HepG2 (cell line): ENCODE results near the gene NRDE2. TPM values are rescaled to one million over a fixed set of nuclear protein-coding genes. Genes with fewer than 3 reads are reported as not detected.

Source experiments
- ATF7 ChIP-seq, 2 experiments: fragments of 450-650 bp in 1 of 2; sonication (generic) in 1 of 2; formaldehyde crosslinking in 1 of 2; IDR thresholded peaks; 2 replicates each; pipeline versions ENCODE4 v1.4.0 to v1.6.1; 2016 to 2020; ENCODE audit warnings: antibody characterized with exemption in 1 of 2, mild to moderate bottlenecking in 1 of 2, missing genetic modification reagents in 1 of 2
- CCAR2 ChIP-seq: fragments of 200-400 bp; formaldehyde crosslinking; optimal IDR thresholded peaks from 2 replicates; pipeline ENCODE3; 2018; ENCODE audit warnings: low read depth, mild to moderate bottlenecking, low read length, moderate library complexity
- FIP1L1 ChIP-seq: fragments of 200-400 bp; formaldehyde crosslinking; IDR thresholded peaks from 2 replicates; pipeline ENCODE4 v1.6.1; 2018; ENCODE audit warnings: low read depth, mild to moderate bottlenecking, low read length, moderate library complexity, borderline replicate concordance; ENCODE audit not compliant: insufficient read depth
- SPEN ChIP-seq: sonication (generic); formaldehyde crosslinking; IDR thresholded peaks from 2 replicates; pipeline ENCODE4 v1.5.1; 2020; ENCODE audit warnings: low read depth, mild to moderate bottlenecking, missing genetic modification reagents
- SRSF1 ChIP-seq: fragments of 200-400 bp; formaldehyde crosslinking; optimal IDR thresholded peaks from 2 replicates; pipeline ENCODE3; 2017; ENCODE audit warnings: mild to moderate bottlenecking, low read depth, low read length, moderate library complexity
- TCF7 ChIP-seq: sonication (generic); IDR thresholded peaks from 2 replicates; pipeline ENCODE4 v1.6.1; 2016; ENCODE audit warnings: antibody characterized with exemption, low read depth
- XBP1 ChIP-seq: sonication (generic); formaldehyde crosslinking; IDR thresholded peaks from 2 replicates; pipeline ENCODE4 v1.5.0; 2020; ENCODE audit warnings: missing genetic modification reagents
- ZBTB1 ChIP-seq: sonication (generic); formaldehyde crosslinking; IDR thresholded peaks from 2 replicates; pipeline ENCODE4 v1.4.0; 2020; ENCODE audit warnings: missing genetic modification reagents, borderline replicate concordance
- ZNF12 ChIP-seq: sonication (generic); formaldehyde crosslinking; IDR thresholded peaks from 2 replicates; pipeline ENCODE4 v1.5.0; 2020; ENCODE audit warnings: missing genetic modification reagents
- ZNF136 ChIP-seq: sonication (generic); formaldehyde crosslinking; IDR thresholded peaks from 2 replicates; pipeline ENCODE4 v1.8.1; 2022; ENCODE audit warnings: low read depth, mild to moderate bottlenecking, moderate library complexity, missing genetic modification reagents
- ZNF235 ChIP-seq: sonication (generic); formaldehyde crosslinking; IDR thresholded peaks from 2 replicates; pipeline ENCODE4 v1.8.1; 2023; ENCODE audit warnings: mild to moderate bottlenecking, missing genetic modification reagents, borderline replicate concordance
- ZNF367 ChIP-seq: sonication (generic); formaldehyde crosslinking; IDR thresholded peaks from 2 replicates; pipeline ENCODE4 v1.4.0; 2020; ENCODE audit warnings: missing genetic modification reagents, borderline replicate concordance
- ZNF441 ChIP-seq: sonication (generic); formaldehyde crosslinking; IDR thresholded peaks from 2 replicates; pipeline ENCODE4 v1.7.0; 2021; ENCODE audit warnings: missing genetic modification reagents, borderline replicate concordance
- ZNF468 ChIP-seq: sonication (generic); formaldehyde crosslinking; IDR thresholded peaks from 2 replicates; pipeline ENCODE4 v1.8.0; 2022; ENCODE audit warnings: mild to moderate bottlenecking, moderate library complexity, missing genetic modification reagents
- ZNF572 ChIP-seq: sonication (generic); formaldehyde crosslinking; IDR thresholded peaks from 2 replicates; pipeline ENCODE4 v1.5.1; 2020; ENCODE audit warnings: mild to moderate bottlenecking, missing genetic modification reagents
- polyA plus RNA-seq, 8 experiments: library from polyadenylated mRNA; depleted of rRNA in 3 of 8; stranded (reverse) in 7 of 8; unstranded in 1 of 8; fragments of >200 nt; fragmentation: Illumina TruSeq in 4 of 8; extraction: Trizol in 4 of 8; gene quantifications; 2 replicates each; pipeline versions ENCODE4 v1.2.1 to v1.2.3, GENCODE V29; 2011 to 2016; ENCODE audit warnings: low read depth in 4 of 8, missing spikeins in 1 of 8, mixed read lengths in 1 of 8; ENCODE audit not compliant: insufficient read depth in 1 of 8
- total RNA-seq, 5 experiments: library from RNA; depleted of rRNA; stranded (reverse); fragments of >200 nt; fragmentation: Illumina TruSeq; extraction: Trizol; gene quantifications; 2 replicates each; pipeline ENCODE4 v1.2.3, GENCODE V29; 2016; ENCODE audit warnings: low read depth in 1 of 5
- TF ChIP-seq, protein P1 (sequence below): sonication (generic); formaldehyde crosslinking; IDR thresholded peaks from 2 replicates; pipeline ENCODE4 v1.4.0; 2020; ENCODE audit warnings: missing genetic modification reagents
- TF ChIP-seq, protein P2 (sequence below): sonication (generic); formaldehyde crosslinking; conservative IDR thresholded peaks from 2 replicates; pipeline ENCODE4 v1.4.0; 2020; ENCODE audit warnings: missing genetic modification reagents
- TF ChIP-seq, protein P3 (sequence below): sonication (generic); formaldehyde crosslinking; IDR thresholded peaks from 2 replicates; pipeline ENCODE4 v1.4.0; 2020; ENCODE audit warnings: missing genetic modification reagents; ENCODE audit errors: not compliant biosample characterization
- TF ChIP-seq, protein P4 (sequence below): sonication (generic); formaldehyde crosslinking; IDR thresholded peaks from 2 replicates; pipeline ENCODE4 v1.5.0; 2020; ENCODE audit warnings: missing genetic modification reagents
- TF ChIP-seq, protein P5 (sequence below): sonication (generic); formaldehyde crosslinking; IDR thresholded peaks from 2 replicates; pipeline ENCODE4 v1.5.1; 2020; ENCODE audit warnings: mild to moderate bottlenecking, missing genetic modification reagents, moderate library complexity

The NRDE2 gene
- total and polyA plus RNA-seq, 2 of the 13 experiments (the other 11 are each of a cell fraction or from before 2014, with no cell fraction given) = 5.6 to 12.5 TPM

DNA sequence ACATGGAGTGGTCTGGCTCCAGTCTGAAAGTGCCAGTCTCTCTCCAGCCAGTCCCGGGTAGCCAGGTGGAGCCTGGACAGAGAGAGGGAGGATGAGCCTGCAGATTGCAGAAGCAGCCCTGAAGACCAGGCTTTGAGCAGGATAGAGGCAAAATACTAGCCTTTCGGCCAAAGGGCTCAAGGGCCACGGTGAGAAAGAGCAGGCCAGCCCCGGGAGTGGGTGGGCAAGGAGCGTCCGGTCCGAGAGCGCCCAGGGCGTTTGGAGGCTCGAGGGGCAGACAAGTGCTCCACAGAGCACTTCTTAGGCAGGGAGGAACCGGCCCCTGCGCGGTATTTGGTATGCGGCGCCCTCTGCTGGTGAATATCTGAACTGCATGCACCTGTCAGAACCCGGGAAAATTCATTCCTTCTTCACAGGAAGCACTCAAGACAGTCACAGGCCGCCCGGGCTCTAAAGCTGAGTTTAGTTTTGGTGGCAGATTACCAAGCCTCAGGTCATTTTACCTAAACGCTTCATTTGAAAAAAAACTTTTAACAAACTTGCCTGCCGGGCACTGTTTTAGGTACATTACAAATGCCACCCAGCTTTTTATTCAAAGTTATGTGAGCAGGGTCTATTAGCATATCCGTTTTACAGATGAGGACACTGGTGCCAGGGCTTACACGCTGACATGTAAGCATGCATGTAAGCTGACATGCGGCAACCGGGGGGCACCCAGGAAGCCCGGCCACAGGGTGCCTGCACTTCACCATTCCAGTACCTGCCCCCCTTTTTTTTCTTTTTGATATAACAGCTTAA is 96.4 kb downstream of the NRDE2 start (continued):
- TF ChIP-seq ZNF441 (CRISPR knock-in tag) (no peak), ZNF367 (CRISPR knock-in tag) (no peak), SRSF1 (no peak), ATF7 (IDR thresholded peaks at IDR 0.05) (no peak), ATF7 (CRISPR knock-in tag; IDR thresholded peaks at IDR 0.05) (no peak), ZNF12 (CRISPR knock-in tag) (no peak), TCF7 (no peak), SPEN (no peak; the same call in 1 of the 2 replicates), ZNF468 (CRISPR knock-in tag) (no peak), ZBTB1 (CRISPR knock-in tag) (no peak), XBP1 (no peak), ZNF136 (no peak), CCAR2 (no peak), ZNF235 (CRISPR knock-in tag) (no peak), ZNF572 (CRISPR knock-in tag) (no peak), FIP1L1 (no peak)
- TF ChIP-seq, protein P1, sequence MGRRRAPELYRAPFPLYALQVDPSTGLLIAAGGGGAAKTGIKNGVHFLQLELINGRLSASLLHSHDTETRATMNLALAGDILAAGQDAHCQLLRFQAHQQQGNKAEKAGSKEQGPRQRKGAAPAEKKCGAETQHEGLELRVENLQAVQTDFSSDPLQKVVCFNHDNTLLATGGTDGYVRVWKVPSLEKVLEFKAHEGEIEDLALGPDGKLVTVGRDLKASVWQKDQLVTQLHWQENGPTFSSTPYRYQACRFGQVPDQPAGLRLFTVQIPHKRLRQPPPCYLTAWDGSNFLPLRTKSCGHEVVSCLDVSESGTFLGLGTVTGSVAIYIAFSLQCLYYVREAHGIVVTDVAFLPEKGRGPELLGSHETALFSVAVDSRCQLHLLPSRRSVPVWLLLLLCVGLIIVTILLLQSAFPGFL (CRISPR knock-in tag) = no peak
- TF ChIP-seq, protein P2, sequence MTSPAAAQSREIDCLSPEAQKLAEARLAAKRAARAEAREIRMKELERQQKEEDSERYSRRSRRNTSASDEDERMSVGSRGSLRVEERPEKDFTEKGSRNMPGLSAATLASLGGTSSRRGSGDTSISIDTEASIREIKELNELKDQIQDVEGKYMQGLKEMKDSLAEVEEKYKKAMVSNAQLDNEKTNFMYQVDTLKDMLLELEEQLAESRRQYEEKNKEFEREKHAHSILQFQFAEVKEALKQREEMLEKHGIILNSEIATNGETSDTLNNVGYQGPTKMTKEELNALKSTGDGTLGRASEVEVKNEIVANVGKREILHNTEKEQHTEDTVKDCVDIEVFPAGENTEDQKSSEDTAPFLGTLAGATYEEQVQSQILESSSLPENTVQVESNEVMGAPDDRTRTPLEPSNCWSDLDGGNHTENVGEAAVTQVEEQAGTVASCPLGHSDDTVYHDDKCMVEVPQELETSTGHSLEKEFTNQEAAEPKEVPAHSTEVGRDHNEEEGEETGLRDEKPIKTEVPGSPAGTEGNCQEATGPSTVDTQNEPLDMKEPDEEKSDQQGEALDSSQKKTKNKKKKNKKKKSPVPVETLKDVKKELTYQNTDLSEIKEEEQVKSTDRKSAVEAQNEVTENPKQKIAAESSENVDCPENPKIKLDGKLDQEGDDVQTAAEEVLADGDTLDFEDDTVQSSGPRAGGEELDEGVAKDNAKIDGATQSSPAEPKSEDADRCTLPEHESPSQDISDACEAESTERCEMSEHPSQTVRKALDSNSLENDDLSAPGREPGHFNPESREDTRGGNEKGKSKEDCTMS (CRISPR knock-in tag) = no peak
- TF ChIP-seq, protein P3, sequence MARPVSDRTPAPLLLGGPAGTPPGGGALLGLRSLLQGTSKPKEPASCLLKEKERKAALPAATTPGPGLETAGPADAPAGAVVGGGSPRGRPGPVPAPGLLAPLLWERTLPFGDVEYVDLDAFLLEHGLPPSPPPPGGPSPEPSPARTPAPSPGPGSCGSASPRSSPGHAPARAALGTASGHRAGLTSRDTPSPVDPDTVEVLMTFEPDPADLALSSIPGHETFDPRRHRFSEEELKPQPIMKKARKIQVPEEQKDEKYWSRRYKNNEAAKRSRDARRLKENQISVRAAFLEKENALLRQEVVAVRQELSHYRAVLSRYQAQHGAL (CRISPR knock-in tag) = no peak
- TF ChIP-seq, protein P4, sequence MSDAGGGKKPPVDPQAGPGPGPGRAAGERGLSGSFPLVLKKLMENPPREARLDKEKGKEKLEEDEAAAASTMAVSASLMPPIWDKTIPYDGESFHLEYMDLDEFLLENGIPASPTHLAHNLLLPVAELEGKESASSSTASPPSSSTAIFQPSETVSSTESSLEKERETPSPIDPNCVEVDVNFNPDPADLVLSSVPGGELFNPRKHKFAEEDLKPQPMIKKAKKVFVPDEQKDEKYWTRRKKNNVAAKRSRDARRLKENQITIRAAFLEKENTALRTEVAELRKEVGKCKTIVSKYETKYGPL = no peak
- TF ChIP-seq, protein P5, sequence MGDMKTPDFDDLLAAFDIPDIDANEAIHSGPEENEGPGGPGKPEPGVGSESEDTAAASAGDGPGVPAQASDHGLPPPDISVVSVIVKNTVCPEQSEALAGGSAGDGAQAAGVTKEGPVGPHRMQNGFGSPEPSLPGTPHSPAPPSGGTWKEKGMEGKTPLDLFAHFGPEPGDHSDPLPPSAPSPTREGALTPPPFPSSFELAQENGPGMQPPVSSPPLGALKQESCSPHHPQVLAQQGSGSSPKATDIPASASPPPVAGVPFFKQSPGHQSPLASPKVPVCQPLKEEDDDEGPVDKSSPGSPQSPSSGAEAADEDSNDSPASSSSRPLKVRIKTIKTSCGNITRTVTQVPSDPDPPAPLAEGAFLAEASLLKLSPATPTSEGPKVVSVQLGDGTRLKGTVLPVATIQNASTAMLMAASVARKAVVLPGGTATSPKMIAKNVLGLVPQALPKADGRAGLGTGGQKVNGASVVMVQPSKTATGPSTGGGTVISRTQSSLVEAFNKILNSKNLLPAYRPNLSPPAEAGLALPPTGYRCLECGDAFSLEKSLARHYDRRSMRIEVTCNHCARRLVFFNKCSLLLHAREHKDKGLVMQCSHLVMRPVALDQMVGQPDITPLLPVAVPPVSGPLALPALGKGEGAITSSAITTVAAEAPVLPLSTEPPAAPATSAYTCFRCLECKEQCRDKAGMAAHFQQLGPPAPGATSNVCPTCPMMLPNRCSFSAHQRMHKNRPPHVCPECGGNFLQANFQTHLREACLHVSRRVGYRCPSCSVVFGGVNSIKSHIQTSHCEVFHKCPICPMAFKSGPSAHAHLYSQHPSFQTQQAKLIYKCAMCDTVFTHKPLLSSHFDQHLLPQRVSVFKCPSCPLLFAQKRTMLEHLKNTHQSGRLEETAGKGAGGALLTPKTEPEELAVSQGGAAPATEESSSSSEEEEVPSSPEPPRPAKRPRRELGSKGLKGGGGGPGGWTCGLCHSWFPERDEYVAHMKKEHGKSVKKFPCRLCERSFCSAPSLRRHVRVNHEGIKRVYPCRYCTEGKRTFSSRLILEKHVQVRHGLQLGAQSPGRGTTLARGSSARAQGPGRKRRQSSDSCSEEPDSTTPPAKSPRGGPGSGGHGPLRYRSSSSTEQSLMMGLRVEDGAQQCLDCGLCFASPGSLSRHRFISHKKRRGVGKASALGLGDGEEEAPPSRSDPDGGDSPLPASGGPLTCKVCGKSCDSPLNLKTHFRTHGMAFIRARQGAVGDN (CRISPR knock-in tag) = peak; percentile 82
